CD4-positive, alpha-beta T cell (primary cell): Measurements from ENCODE around the gene MOGAT2. TPM values are rescaled to one million over a fixed set of nuclear protein-coding genes. Genes with fewer than 3 reads are reported as not detected.

Experiments
- ATAC-seq: fragments of 200-7000 bp; cut with Tn5 transposase; one replicate; pipeline ENCODE4 v1.10.0; 2022; ENCODE audit warnings: mild to moderate bottlenecking; ENCODE audit not compliant: poor library complexity
- CTCF ChIA-PET: fragments of 350-600 bp; sonication (Branson Sonifier 250); formaldehyde crosslinking; loops from one replicate; lab custom pipeline; 2021; ENCODE audit warnings: antibody characterized with exemption, inconsistent platforms; lab: Charles Lee
- POLR2A ChIA-PET: fragments of 350-600 bp; sonication (Branson Sonifier 250); formaldehyde crosslinking; loops from one replicate; lab custom pipeline; 2021; ENCODE audit warnings: antibody characterized with exemption, inconsistent platforms; lab: Charles Lee
- DNase-seq, 14 experiments: peaks; one replicate each; pipeline ENCODE4 v3.0.0-alpha.2; 2013 to 2020; ENCODE audit warnings: mixed read lengths in 2 of 14
- H3K27ac ChIP-seq, 2 donors: one replicate each; pipeline versions ENCODE4 v1.5.1 to v1.7.0; 2013; ENCODE audit warnings: low read length in 2 of 2, low read depth in 1 of 2, mild to moderate bottlenecking in 1 of 2
- H3K27me3 ChIP-seq, 2 experiments: 1 replicate in 1 of 2; 2 replicates in 1 of 2; pipeline versions ENCODE4 v1.6.1 to v1.7.0; 2013; ENCODE audit warnings: low read length in 2 of 2, control low read depth in 1 of 2, mild to moderate bottlenecking in 1 of 2, moderate library complexity in 1 of 2; ENCODE audit not compliant: insufficient read depth in 2 of 2, control insufficient read depth in 1 of 2
- H3K36me3 ChIP-seq: one replicate; pipeline ENCODE4 v1.6.1; 2013; ENCODE audit warnings: low read length, control low read depth; ENCODE audit not compliant: insufficient read depth
- H3K4me1 ChIP-seq: one replicate; pipeline ENCODE4 v1.6.1; 2013; ENCODE audit warnings: low read length, control low read depth; ENCODE audit not compliant: insufficient read depth
- H3K4me3 ChIP-seq: one replicate; pipeline ENCODE4 v1.5.1; 2013; ENCODE audit warnings: mild to moderate bottlenecking, low read length, moderate library complexity
- H3K9me3 ChIP-seq, 2 experiments: 1 replicate in 1 of 2; 2 replicates in 1 of 2; pipeline versions ENCODE4 v1.6.1 to v1.7.0; 2013; ENCODE audit warnings: low read length in 2 of 2, mild to moderate bottlenecking in 2 of 2, control low read depth in 1 of 2, moderate library complexity in 1 of 2; ENCODE audit not compliant: control insufficient read depth in 1 of 2, insufficient read depth in 1 of 2
- H3K27ac Mint-ChIP-seq: one replicate; pipeline ENCODE4 v1.8.0; 2020; ENCODE audit warnings: mixed read lengths
- H3K27me3 Mint-ChIP-seq: one replicate; pipeline ENCODE4 v1.8.0; 2021; ENCODE audit warnings: mixed read lengths
- H3K36me3 Mint-ChIP-seq: one replicate; pipeline ENCODE4 v1.8.0; 2021; ENCODE audit warnings: low read depth, mixed read lengths
- H3K4me1 Mint-ChIP-seq: one replicate; pipeline ENCODE4 v1.8.0; 2021; ENCODE audit warnings: low read depth, mixed read lengths
- H3K4me3 Mint-ChIP-seq: one replicate; pipeline ENCODE4 v1.8.0; 2020; ENCODE audit warnings: mild to moderate bottlenecking, mixed read lengths
- H3K9me3 Mint-ChIP-seq: one replicate; pipeline ENCODE4 v1.8.0; 2020; ENCODE audit warnings: mixed read lengths
- CTCF ChIP-seq: fragments of 200-600 bp; IDR thresholded peaks from one replicate; pipeline ENCODE4 v1.8.0; 2022; ENCODE audit warnings: antibody characterized with exemption, mild to moderate bottlenecking
- intact Hi-C, 2 experiments: fragments of 100-400 bp; cut with DNase I in 1 of 2; cut with micrococcal nuclease in 1 of 2; formaldehyde crosslinking; loops; one replicate each; pipeline versions ENCODE4 v1.15.1 to v1.9.0; 2023 to 2025; cut with DNase I, micrococcal nuclease
- total RNA-seq, 174 experiments: library from RNA in 2 of 174; stranded (reverse) in 2 of 174; gene quantifications; one replicate each; pipeline ENCODE4 v1.2.3 and lab custom pipeline; 2021 to 2026

MOGAT2 gene
- total RNA-seq, 2 experiments from 2014 or later, result not detected

- CTCF ChIA-PET, result no interaction called here
- Histone ChIP-seq H3K4me3 (no peak overlapping the region), H3K9me3 (no peaks in the 10 kb centered on the region), H3K4me1 (no peaks in the 10 kb centered on the region), H3K27me3 (no peaks in the 10 kb centered on the region), H3K27ac (no peak overlapping the region), H3K36me3 (no peaks in the 10 kb centered on the region)
- Mint-ChIP-seq H3K36me3 (no peaks in the 10 kb centered on the region), H3K4me3 (no peak overlapping the region), H3K9me3 (no peaks in the 10 kb centered on the region), H3K27ac (no peak overlapping the region), H3K4me1 (no peaks in the 10 kb centered on the region), H3K27me3 (no peaks in the 10 kb centered on the region)
- POLR2A ChIA-PET, result no interaction called here
- no peak for DNase-seq
- no peak for TF ChIP-seq CTCF
- no peak for ATAC-seq
- intact Hi-C loops, result no loop called here
Measured at GRCh38 chr11:75757651-75758050, 40.0 kb downstream of the MOGAT2 start.

DNA sequence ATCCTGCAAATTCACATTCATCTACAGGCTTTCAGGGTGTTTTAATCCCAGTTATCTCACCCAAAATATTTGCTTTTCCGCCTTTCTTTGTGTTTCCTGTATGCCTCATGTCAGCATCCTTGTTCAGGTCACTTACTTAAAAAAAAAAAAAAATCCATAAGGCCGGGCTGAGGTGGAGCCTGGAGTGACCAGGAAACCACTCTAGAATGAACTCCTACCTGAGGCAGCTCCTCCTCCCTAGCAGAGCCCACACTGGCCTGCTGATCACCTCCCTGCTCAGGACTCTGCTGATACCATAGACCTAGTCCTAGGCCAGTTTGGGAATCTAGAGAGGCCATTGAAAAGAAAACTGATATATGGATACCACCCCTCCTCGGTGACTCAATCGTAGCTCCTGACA lies 42.2 kb downstream of the MOGAT2 start:
- intact Hi-C loops, result no loop called here
- Histone ChIP-seq H3K36me3 (no peaks in the 10 kb centered on the region), H3K27ac (no peak overlapping the region), H3K9me3 (no peaks in the 10 kb centered on the region), H3K27me3 (no peaks in the 10 kb centered on the region), H3K4me3 (no peak overlapping the region), H3K4me1 (no peaks in the 10 kb centered on the region)
- DNase-seq, result no peak
- ATAC-seq, result no peak
- Mint-ChIP-seq H3K4me3 (no peak overlapping the region), H3K9me3 (no peaks in the 10 kb centered on the region), H3K4me1 (no peaks in the 10 kb centered on the region), H3K27ac (no peak overlapping the region), H3K36me3 (no peaks in the 10 kb centered on the region), H3K27me3 (no peaks in the 10 kb centered on the region)
- ChIA-PET CTCF (no interaction called here), POLR2A (no interaction called here)
- no peak for TF ChIP-seq CTCF

- Histone ChIP-seq H3K4me1 (no peaks in the 10 kb centered on the region), H3K9me3 (no peaks in the 10 kb centered on the region), H3K36me3 (no peaks in the 10 kb centered on the region), H3K27me3 (no peaks in the 10 kb centered on the region), H3K4me3 (no peak overlapping the region), H3K27ac (no peak overlapping the region)
- intact Hi-C loops, result no loop called here
- ChIA-PET CTCF (no interaction called here), POLR2A (interaction anchor here (0.6 kb wide), 1 partner anchor 432 kb away, joined by 3 read pairs; no protein-coding TSS in a partner anchor)
- no peak for DNase-seq
- Mint-ChIP-seq H3K36me3 (no peaks in the 10 kb centered on the region), H3K4me3 (no peak overlapping the region), H3K27ac (no peak overlapping the region), H3K27me3 (no peaks in the 10 kb centered on the region), H3K4me1 (no peaks in the 10 kb centered on the region), H3K9me3 (no peaks in the 10 kb centered on the region)
- ATAC-seq, result no peak
- TF ChIP-seq CTCF, result no peak
Measured at GRCh38 chr11:75760243-75760642, 42.6 kb downstream of the MOGAT2 start.
